8988T (cell line): ENCODE data around the gene OAS2.
"Not testable (repeated sequence)": the region's sequence is repeated elsewhere in the genome, so short reads cannot be mapped to it uniquely, and the experiment has no call there.

Source experiments
- DNase-seq: peaks from one replicate; pipeline ENCODE4 v3.0.0; 2011

Gene OAS2

DNA sequence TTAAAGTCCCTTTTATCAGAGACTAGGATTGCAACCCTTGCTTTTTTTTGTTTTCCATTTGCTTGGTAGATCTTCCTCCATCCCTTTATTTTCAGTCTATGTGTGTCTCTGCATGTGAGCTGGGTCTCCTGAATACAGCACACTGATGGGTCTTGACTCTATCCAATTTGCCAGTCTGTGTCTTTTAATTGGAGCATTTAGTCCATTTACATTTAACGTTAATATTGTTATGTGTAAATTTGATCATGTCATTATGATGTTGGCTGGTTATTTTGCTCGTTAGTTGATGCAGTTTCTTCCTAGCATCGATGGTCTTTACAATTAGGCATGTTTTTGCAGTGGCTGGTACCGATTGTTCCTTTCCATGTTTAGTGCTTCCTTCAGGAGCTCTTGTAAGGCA, 21.2 kb upstream of the OAS2 start:
- not testable (repeated sequence) for DNase-seq

DNA sequence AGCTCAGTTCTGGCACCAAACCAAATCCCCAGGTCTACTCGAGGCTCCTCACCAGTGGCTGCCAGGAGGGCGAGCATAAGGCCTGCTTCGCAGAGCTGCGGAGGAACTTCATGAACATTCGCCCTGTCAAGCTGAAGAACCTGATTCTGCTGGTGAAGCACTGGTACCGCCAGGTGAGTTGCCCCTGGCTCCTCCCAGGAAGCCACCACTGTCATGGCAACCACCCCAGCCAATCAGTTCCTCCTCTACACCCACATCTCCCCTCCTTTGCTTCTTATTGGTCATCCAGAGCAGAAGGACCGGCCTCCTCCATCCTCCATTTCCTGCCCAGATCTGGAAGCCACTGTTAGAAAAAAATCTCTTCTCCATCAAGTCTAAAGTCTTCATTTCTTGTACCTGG, 17.2 kb upstream of the OAS2 start:
- DNase-seq = no peak

DNA sequence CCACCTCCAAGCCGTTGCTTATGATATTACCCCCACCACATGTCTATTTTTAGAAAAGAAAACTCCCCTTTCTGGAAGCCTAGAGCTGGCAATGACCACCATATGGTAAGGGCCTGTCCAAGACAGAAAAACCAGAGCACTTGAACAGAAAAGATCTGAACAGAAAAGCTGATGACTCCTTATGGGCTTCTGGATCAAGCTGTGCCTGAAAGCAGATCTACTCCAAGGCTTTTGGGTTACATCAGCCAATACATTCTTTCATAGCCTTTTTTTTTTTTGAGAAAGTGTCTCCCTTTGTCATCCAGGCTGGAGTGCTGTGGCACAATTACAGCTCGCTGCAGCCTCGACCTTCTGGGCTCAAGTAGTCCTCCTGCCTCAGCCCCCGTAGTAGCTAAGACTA, 16.8 kb upstream of the OAS2 start:
- no peak for DNase-seq

DNA sequence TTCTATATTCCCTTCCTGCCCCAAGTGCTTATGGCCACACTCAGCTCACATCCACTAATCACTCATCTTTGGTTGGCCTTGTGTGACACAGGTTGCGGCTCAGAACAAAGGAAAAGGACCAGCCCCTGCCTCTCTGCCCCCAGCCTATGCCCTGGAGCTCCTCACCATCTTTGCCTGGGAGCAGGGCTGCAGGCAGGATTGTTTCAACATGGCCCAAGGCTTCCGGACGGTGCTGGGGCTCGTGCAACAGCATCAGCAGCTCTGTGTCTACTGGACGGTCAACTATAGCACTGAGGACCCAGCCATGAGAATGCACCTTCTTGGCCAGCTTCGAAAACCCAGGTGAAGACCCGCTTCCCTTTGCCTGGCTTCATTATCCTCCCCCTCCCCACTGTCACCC, 15.8 kb upstream of the OAS2 start:
- no peak for DNase-seq

DNA sequence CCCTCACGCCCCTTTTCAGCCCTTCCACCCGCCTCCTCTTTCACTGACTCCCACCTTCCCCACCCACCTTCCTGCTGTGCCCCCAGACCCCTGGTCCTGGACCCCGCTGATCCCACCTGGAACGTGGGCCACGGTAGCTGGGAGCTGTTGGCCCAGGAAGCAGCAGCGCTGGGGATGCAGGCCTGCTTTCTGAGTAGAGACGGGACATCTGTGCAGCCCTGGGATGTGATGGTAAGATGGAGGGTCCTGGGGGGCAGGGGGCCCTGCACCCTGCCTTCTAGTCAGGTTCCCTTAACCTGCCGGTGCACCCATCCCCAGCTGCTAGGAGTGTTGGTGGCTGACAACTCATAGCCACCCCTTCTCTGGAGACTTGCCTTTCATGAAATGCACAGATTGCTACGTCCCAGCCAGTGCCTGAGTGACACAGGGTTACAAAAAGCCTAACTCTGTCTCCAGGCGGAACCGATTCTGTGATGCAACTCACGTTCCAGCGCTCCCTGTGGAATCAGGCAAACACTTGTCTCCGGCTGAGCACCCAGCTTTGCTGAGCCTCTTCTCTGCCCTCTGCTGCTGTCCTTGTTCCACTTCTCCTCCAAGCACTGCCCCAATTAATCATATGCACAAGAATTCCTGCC, 15.0 kb upstream of the OAS2 start:
- DNase-seq = no peak

DNA sequence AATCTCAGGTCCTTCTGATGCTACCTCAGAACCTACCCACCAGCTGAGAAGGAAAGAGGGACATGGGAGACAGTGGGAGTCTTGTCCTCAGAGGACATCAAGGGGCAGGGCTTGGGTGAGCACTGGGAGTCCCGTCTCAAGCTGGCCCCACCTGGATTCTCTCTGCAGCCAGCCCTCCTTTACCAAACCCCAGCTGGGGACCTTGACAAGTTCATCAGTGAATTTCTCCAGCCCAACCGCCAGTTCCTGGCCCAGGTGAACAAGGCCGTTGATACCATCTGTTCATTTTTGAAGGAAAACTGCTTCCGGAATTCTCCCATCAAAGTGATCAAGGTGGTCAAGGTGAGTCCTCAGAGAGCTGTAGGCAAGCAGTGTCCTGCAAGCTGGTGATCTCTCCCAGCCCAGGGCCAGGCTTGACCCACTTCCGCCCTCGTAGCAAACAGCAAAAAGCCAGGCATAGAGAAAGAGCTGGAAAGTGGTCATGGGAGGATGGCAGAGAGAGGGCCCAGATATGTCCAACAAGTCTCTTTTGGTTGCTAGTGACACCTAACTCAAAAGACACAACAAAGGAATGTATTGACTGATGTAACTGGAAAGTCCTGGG, 14.2 kb upstream of the OAS2 start:
- no peak for DNase-seq

DNA sequence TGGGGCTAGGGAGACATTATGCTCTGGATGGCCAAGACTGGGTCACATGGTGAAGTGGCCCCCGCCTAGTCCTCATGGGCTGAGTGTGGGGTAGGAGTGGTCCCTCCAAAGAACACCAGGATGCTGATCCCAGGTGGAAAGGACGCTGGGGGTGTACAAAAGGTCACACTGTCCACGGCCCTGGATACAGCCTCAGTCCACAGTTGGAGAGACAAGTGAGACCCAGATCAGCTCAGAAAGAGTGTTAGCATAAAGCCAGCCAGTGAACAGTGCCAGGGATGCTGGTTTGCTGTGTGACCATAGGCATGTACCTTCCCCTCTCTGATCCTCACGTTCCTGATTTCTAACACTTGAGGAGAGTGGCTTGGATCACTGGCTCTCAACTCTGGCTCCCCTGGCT, 13.4 kb upstream of the OAS2 start:
- DNase-seq = no peak

DNA sequence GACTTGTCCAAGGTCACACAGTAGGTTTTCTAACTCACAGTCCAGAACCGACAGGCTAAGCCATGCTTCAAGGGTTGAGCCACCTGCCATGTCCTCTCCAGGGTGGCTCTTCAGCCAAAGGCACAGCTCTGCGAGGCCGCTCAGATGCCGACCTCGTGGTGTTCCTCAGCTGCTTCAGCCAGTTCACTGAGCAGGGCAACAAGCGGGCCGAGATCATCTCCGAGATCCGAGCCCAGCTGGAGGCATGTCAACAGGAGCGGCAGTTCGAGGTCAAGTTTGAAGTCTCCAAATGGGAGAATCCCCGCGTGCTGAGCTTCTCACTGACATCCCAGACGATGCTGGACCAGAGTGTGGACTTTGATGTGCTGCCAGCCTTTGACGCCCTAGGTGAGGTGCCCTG, 12.7 kb upstream of the OAS2 start:
- no peak for DNase-seq

DNA sequence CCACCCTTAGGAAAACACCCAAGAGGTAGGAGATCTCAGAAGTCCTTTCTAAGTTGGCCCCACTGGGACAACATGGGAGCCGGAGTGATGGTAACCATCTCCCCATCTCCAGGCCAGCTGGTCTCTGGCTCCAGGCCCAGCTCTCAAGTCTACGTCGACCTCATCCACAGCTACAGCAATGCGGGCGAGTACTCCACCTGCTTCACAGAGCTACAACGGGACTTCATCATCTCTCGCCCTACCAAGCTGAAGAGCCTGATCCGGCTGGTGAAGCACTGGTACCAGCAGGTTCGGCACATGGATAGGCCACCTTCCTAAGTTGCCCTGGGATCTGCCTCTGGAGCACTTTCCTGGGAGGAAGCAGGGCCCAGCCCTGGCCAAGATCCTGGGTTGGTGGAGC, 11.0 kb upstream of the OAS2 start:
- no peak for DNase-seq

DNA sequence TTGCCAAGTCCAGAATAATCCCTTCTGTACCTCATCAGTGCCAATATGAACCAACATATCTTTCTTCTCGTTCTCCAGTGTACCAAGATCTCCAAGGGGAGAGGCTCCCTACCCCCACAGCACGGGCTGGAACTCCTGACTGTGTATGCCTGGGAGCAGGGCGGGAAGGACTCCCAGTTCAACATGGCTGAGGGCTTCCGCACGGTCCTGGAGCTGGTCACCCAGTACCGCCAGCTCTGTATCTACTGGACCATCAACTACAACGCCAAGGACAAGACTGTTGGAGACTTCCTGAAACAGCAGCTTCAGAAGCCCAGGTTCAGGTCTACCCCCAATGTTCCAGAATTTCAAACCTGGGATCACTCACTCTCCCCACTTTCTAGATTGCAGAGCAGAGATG, 10.5 kb upstream of the OAS2 start:
- no peak for DNase-seq

DNA sequence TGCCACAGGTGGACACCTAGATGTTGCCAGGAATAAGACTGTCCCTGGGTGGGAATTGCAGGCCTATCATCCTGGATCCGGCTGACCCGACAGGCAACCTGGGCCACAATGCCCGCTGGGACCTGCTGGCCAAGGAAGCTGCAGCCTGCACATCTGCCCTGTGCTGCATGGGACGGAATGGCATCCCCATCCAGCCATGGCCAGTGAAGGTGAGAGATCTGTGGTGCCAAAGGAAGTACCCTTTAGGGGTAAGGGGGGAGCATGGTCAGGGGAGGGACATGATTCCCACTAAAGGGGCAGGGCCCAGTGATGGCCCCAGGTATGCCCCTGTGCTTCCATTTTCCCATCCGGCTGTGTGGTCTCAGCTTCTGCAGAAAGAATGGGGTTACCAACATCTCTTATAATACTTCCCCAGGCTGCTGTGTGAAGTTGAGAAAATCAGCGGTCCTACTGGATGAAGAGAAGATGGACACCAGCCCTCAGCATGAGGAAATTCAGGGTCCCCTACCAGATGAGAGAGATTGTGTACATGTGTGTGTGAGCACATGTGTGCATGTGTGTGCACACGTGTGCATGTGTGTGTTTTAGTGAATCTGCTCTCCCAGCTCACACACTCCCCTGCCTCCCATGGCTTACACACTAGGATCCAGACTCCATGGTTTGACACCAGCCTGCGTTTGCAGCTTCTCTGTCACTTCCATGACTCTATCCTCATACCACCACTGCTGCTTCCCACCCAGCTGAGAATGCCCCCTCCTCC, 8.6 kb upstream of the OAS2 start:
- DNase-seq = no peak

DNA sequence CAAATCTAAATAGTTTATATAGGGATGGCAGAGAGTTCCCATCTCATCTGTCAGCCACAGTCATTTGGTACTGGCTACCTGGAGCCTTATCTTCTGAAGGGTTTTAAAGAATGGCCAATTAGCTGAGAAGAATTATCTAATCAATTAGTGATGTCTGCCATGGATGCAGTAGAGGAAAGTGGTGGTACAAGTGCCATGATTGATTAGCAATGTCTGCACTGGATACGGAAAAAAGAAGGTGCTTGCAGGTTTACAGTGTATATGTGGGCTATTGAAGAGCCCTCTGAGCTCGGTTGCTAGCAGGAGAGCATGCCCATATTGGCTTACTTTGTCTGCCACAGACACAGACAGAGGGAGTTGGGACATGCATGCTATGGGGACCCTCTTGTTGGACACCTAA, 7.9 kb upstream of the OAS2 start:
- DNase-seq = no peak

DNA sequence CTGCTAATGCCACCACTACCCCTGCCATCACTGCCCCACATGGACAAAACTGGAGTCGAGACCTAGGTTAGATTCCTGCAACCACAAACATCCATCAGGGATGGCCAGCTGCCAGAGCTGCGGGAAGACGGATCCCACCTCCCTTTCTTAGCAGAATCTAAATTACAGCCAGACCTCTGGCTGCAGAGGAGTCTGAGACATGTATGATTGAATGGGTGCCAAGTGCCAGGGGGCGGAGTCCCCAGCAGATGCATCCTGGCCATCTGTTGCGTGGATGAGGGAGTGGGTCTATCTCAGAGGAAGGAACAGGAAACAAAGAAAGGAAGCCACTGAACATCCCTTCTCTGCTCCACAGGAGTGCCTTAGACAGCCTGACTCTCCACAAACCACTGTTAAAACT, 7.1 kb upstream of the OAS2 start:
- no peak for DNase-seq

DNA sequence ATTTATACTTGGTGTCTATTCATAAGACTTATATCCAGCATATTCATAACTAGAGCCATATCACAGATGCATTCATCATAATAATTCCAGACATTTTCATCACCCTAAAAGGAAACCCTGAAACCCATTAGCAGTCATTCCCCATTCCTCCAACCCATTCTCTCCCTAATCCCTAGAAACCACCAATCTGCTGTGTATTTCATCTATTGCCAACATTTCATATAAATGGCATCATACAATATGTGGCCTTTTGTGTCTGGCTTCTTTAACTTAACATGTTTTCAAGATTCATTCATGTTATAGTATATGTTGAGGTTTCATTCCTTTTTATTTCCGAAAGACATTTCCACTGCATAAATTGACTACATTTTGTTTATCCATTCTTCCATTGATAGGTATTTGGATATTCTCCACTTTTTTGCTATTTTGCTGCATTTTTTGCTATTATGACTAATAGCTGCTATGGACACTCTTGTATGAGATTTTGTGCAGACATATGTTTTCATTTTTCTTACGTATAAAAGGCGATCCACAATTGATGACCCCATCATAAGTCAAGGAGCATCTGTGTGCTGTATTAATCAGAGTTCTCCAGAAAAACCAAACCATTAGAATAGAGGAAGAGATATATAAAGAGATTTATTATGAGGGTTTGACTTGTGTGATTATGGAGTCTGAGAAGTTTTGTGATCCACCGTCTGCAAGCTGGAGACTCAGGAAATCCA, 5.1 kb upstream of the OAS2 start:
- no peak for DNase-seq

DNA sequence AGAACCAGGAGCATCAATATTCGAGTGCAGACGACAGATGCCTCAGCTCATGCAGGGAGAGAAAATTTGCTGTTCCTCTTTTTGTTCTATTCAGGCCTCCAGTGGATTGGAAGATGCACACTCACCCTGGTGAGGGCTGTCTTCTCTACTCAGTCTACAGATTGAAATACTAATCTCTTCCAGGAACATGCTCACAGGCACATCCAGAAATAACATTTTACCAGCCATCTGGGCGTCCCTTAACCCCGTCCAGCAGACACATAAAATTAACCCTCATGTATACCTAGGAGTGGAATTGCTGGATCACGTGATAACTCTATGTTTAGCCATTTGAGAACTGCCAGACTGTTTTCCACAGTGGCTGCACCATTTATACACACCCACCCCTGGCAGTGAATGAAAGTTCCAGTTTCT, 4.5 kb upstream of the OAS2 start:
- DNase-seq = no peak

DNA sequence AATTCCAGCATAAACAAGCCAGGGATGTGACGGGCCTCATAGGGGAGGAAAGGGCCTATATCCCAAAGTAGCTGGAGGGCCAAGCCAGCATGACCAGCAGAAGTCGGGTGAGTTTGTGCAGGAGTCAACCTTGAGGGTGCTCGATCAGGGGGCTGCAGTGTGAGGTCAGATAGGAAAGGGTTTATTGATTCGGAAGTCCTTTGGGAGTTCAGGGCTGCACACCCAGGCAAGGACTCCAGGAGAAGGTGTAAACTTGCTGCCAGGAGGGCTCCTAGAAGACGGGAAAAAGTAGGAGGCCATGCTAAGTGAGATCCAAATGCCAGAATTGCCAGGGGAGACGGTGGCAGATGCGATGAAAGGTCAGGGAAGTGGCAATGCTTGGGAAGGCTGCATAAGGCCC, 3.4 kb upstream of the OAS2 start:
- no peak for DNase-seq

DNA sequence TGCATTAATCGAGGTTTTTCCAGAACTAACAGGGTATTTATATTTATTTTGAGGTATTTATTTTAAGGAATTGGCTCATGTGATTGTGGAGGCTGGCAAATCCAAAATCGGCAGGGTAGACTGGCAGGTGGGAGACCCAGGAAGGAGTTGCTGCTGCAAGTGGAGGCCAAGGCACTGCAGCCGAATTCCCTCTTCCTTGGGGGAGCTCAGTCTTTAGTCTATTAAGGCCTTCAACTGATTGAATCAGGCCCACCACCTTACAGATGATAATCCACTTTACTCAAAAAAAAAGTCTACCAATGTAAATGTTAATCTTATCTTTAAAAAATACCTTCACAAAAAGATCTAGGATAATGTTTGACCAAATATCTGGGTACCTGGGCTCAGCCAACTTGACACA, 1.2 kb upstream of the OAS2 start:
- DNase-seq = no peak

DNA sequence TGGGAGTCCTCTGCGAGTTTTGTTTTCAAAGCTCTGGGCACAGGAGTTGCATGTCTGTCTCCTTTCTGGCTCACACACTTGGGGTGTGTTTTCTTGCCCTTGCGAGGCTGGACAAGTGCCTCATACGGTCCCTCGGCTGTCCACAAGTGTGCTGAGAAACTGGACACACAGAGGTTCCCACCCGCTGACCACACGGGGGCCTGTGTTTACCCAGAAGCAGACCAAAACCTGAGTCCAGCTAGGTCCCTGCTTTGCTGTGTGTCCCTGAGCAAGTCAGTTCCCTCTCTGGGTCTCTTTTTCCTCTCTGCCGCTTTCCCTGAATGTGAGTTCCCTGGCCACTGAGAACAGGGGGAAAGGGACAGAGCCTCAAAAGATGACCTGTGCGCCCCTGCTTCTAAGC, 678 bp upstream of the OAS2 start:
- DNase-seq = no peak

DNA sequence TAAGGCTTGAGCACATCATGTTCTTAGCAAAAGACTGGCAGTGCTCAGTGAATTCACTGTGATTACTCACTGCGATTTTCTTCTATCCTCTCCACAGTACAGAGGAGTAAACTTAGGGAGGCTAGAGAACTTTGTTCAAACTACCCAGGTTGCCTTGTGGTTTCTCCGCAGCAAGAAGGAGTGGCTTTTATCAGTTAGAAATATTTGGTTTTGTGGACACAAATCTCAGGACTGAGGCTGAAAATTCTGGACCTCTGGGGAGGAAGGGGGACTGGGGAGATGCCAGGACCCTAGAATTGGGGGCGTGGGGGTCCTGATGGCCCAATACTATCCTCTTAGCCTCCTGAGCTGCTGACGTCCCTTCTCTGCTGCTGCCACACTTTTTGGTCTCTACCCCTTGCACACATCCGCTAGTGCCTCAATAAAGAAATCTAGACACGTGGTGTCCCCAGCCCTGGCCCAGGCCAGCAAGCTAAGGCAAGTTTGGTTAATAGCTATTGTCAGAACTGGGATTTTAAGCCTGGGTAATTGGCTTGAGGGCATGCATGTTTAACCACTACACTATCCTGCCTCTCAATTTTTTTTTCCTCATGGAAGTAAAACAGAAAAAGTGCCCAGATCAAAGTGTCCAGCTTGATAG, 842 bp downstream of the OAS2 start:
- no peak for DNase-seq

DNA sequence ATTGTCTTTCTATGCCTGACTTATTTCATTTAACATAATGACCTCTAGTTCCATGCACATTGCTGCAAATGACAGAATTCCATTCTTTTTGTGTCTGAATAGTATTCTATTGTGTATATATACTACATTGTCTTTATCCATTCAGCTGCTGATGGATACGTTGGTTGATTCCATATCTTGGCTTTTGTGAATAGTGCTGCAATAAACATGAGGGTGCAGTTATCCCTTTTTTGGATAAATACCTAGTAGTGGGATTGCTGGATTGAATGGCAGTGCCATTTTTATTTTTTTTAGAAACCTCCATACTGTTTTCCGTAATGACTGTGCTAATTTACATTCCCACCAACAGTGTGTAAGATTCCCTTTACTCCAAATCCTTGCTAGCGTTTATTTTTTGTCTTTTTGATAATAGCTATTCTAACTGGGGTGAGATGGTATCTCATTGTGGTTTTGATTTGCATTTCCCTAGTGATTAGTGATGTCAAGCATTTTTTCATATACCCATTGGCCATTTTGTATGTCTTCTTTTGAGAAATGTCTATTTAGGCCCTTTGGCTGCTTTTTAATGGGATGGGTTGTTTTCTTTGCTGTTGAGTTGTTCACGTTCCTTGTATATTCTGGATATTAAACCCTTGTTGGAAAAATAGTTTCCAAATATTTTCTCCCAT, 2.3 kb downstream of the OAS2 start:
- no peak for DNase-seq

DNA sequence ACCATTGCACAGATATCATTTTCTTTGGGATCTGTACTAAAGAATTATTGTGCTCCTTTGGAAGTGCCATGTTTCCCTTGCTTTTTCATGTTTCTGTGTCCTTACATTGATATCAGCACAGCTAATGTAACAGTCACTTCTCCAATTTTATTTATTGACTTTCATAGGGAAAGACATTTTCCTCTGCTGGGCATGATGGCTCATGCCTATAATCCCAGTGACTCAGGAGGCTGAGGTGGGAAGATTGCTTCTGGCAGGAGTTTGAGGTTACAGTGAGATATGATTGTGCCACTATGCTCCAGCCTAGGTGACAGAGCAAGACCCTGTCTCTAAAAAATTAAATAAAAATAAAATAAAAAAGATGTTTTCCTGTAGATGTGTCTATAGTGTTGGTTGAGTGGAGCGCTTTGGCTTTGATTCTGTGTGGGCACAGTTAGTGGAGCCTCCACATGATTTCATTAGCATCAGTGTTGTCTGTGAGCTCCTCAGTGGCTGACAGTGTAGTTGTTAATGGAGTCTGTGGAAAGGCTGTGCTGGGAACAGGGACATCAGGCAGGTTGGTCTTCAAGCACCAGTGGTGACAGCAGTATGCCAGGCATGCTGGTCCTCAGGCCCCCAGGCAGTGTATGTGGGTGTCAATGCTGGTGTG, 7.4 kb downstream of the OAS2 start:
- no peak for DNase-seq

DNA sequence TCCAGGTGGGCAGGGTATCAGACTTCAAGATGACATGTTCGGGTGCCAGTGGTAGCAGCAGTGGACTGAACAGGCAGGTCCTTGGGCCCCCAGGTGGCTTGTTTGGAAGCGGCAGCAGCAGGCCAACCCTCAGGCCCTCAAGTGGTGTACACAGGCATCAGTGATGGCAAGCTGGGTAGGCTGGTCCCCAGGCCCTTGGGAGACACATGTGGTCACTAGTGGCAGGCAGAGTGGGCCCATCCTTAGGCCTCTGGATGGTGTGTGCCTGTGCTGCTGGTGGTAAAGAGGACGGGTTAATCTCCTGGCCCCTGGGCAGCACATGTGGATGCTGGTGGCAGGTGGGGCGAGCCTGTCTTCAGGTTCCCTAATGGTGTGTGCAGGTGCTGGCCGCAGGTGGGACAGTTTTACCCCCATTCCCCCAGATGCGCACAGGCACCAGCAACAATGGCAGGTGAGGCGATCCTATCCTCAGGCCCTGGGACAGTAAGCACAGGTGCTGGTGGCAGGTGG, 8.0 kb downstream of the OAS2 start:
- DNase-seq = no peak
